GM12892 (cell line): ENCODE results near the gene CABP4.

Experiments used
- DNase-seq: peaks from one replicate; pipeline ENCODE4 v3.0.0; 2011; ENCODE audit not compliant: insufficient read length
- FAIRE-seq: peaks from 2 replicates; lab custom pipeline; 2011; peaks lifted over from hg19 to GRCh38; lab: Jason Lieb, UNC
- POLR2A ChIP-seq: IDR thresholded peaks from 2 replicates; pipeline ENCODE4 v1.6.1; 2011; ENCODE audit warnings: low read depth, low read length, control low read depth
- POLR2AphosphoS5 ChIP-seq: IDR thresholded peaks from 2 replicates; pipeline ENCODE4 v1.6.1; 2011; ENCODE audit warnings: low read depth, low read length, control low read depth
- TAF1 ChIP-seq: IDR thresholded peaks from 2 replicates; pipeline ENCODE4 v1.6.1; 2011; ENCODE audit warnings: low read depth, mild to moderate bottlenecking, control low read depth, low read length, borderline replicate concordance

Gene CABP4

GRCh38 chr11:67499808-67500483, 44.8 kb downstream of the CABP4 start:
- DNase-seq: no peak
- TF ChIP-seq POLR2A (no peak), POLR2AphosphoS5 (0 out of 2 replicates have a peak, but pooled peaks have one; percentile 27)
- FAIRE-seq: no peak

GRCh38 chr11:67500484-67500821, 45.3 kb downstream of the CABP4 start:
- TF ChIP-seq TAF1 (no peak), POLR2AphosphoS5 (no peak), POLR2A (no peak)
- no peak for DNase-seq
- no peak for FAIRE-seq

GRCh38 chr11:67500831-67501715, 45.9 kb downstream of the CABP4 start:
- FAIRE-seq (peak; percentile 9), DNase-seq (no peak)
- TF ChIP-seq POLR2A (no peak), TAF1 (no peak), POLR2AphosphoS5 (no peak)

GRCh38 chr11:67501854-67502253, 46.7 kb downstream of the CABP4 start:
- FAIRE-seq (no peak), DNase-seq (no peak)
- TF ChIP-seq TAF1 (no peak), POLR2A (no peak), POLR2AphosphoS5 (no peak)

- TF ChIP-seq TAF1 (no peak), POLR2AphosphoS5 (no peak), POLR2A (no peak)
- DNase-seq (no peak), FAIRE-seq (no peak)
These were observed 47.3 kb downstream of the CABP4 start for GRCh38 chr11:67502328-67502979.

GRCh38 chr11:67503119-67504004, 48.2 kb downstream of the CABP4 start:
- no peak for TF ChIP-seq POLR2AphosphoS5
- TF ChIP-seq POLR2A: no peak
- no peak for TF ChIP-seq TAF1
- no peak for DNase-seq
- FAIRE-seq: no peak

- FAIRE-seq (no peak), DNase-seq (no peak)
- no peak for TF ChIP-seq POLR2A
- no peak for TF ChIP-seq POLR2AphosphoS5
- TF ChIP-seq TAF1: no peak
These were observed 49.1 kb downstream of the CABP4 start for GRCh38 chr11:67504005-67504949.

GRCh38 chr11:67504950-67505581, 49.9 kb downstream of the CABP4 start, which contains the start of gene PITPNM1:
Gene PITPNM1, minus strand, starts transcription at chr11:67505363. Its CDS starts 1,183 bp downstream, at chr11:67504180.
- TF ChIP-seq POLR2AphosphoS5 (no peak), TAF1 (no peak), POLR2A (peak; percentile 23; the same call in 1 of the 2 replicates)
- DNase-seq (peak; percentile 90), FAIRE-seq (no peak)
